SK-N-SH treated with all-trans-retinoic acid at 6 μM for 48 hours (cell line): ENCODE measurements around the gene EMSY.

Experiments used
- BACH2 ChIP-seq: fragments of 250-450 bp; sonication (Bioruptor Pico); IDR thresholded peaks from 2 replicates; pipeline ENCODE4 v1.9.0; 2021; ENCODE audit warnings: mild to moderate bottlenecking, borderline replicate concordance
- ESRRG ChIP-seq: fragments of 250-450 bp; sonication (Bioruptor Pico); IDR thresholded peaks from 2 replicates; pipeline ENCODE4 v1.6.1; 2021; ENCODE audit warnings: mild to moderate bottlenecking
- GLIS3 ChIP-seq: fragments of 250-450 bp; sonication (Bioruptor Pico); IDR thresholded peaks from 2 replicates; pipeline ENCODE4 v1.5.0; 2020; ENCODE audit warnings: mild to moderate bottlenecking, moderate library complexity
- TOX ChIP-seq: fragments of 250-450 bp; sonication (Bioruptor Pico); IDR thresholded peaks from 2 replicates; pipeline ENCODE4 v1.8.0; 2021; ENCODE audit warnings: mild to moderate bottlenecking, moderate library complexity, borderline replicate concordance
- ZFP3 ChIP-seq: fragments of 250-450 bp; sonication (Bioruptor Pico); IDR thresholded peaks from 2 replicates; pipeline ENCODE4 v1.5.0; 2020; ENCODE audit warnings: mild to moderate bottlenecking, moderate library complexity
- ZNF8 ChIP-seq: fragments of 450-650 bp; formaldehyde crosslinking; IDR thresholded peaks from 2 replicates; pipeline ENCODE4 v1.5.0; 2020; ENCODE audit warnings: mild to moderate bottlenecking, moderate library complexity
- TF ChIP-seq, protein P1 (sequence below): fragments of 250-450 bp; sonication (Bioruptor Pico); IDR thresholded peaks from 2 replicates; pipeline ENCODE4 v1.8.0; 2020; ENCODE audit warnings: mild to moderate bottlenecking, moderate library complexity, borderline replicate concordance

DNA sequence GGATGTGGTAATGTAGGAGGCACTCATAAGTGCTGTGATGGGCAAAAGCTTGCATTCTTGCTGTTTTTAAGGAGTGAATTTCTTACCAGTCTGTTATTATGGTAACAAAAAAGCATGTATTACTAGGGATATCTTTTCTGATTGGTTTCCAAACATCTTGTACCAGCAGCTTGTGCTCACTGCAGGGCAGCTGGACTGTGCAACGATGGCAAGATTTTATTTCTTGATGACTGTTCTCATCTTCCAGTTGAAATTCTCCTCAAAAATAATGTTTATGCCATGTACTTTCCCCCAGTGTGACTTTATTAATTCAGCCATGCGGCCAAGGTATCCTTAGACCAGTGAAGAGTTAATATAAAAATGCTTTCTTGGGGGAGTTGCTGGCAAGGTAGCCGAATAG is 35.4 kb downstream of the EMSY start:
- TF ChIP-seq TOX = no peak
- no peak for TF ChIP-seq ESRRG
- no peak for TF ChIP-seq ZFP3
- TF ChIP-seq, protein P1, sequence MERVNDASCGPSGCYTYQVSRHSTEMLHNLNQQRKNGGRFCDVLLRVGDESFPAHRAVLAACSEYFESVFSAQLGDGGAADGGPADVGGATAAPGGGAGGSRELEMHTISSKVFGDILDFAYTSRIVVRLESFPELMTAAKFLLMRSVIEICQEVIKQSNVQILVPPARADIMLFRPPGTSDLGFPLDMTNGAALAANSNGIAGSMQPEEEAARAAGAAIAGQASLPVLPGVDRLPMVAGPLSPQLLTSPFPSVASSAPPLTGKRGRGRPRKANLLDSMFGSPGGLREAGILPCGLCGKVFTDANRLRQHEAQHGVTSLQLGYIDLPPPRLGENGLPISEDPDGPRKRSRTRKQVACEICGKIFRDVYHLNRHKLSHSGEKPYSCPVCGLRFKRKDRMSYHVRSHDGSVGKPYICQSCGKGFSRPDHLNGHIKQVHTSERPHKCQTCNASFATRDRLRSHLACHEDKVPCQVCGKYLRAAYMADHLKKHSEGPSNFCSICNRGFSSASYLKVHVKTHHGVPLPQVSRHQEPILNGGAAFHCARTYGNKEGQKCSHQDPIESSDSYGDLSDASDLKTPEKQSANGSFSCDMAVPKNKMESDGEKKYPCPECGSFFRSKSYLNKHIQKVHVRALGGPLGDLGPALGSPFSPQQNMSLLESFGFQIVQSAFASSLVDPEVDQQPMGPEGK (CRISPR knock-in tag) = no peak
- no peak for TF ChIP-seq ZNF8
- TF ChIP-seq BACH2 (CRISPR knock-in tag) = no peak
- TF ChIP-seq GLIS3 (CRISPR knock-in tag) = no peak
